Activated CD4-positive, alpha-beta T cell treated with anti-CD3 and anti-CD28 coated beads for 24 hours (primary cell): ENCODE measurements around the gene TRPC4AP.

ENCODE experiments used
- DNase-seq, 2 donors: peaks; one replicate each; pipeline ENCODE4 v3.0.0-alpha.2; 2020; ENCODE audit warnings: low read depth in 2 of 2

TRPC4AP gene

DNA sequence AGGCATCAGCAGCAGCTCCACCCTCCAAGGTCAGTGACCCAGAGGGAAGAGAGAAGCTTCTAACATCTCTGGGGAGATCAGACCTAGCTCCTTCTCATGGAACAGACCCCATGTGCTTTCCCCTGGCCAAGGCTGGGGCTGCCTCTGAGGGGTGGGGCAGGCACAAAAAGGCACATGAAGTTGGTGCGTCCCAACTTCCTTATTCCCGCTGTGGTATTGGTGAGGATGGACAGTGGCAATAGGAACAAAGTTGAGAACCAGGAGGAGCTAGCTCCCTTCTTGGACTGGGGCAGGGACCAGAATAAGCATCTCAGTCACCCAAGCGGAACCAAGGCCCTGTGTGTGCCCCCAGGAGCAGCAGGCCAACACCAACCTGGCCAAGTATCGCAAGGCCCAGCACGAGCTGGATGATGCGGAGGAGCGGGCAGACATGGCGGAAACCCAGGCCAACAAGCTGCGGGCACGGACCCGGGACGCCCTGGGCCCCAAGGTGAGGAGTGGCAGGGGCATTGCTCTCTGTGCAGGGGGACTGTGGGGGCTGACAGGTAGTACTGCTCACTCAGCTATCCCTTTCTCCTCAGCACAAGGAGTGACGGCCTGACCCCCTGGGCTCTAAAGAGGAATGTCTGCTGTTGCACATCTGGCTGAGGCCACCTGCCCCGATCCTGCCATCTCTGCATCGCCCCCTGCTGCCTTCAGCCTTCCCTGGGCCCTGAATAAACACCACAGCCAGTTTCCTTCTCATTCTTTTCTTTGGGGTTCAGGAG, 90.8 kb downstream of the TRPC4AP start:
- no peak for DNase-seq

DNA sequence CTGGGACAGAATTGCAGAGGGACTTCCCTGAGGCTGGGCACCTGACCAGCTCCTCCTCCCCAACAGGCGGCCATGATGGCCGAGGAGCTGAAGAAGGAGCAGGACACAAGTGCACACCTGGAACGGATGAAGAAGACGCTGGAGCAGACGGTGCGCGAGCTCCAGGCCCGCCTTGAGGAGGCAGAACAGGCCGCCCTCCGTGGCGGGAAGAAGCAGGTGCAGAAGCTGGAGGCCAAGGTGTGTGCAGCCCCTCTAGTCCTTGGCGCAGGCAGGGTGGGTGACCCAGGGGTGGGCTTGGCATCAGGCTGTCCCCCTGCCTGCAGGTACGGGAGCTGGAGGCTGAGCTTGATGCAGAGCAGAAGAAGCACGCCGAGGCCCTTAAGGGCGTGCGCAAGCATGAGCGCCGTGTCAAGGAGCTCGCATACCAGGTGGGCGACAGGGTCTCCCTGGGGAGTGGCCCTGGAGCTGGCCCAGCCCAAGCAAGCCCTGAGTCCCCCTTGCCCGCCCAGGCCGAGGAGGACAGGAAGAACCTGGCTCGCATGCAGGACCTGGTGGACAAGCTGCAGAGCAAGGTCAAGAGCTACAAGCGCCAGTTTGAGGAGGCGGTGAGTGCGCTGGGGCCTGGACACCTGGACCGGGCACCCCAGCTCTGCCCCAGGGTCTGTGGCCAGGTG, 91.5 kb downstream of the TRPC4AP start:
- DNase-seq = no peak

DNA sequence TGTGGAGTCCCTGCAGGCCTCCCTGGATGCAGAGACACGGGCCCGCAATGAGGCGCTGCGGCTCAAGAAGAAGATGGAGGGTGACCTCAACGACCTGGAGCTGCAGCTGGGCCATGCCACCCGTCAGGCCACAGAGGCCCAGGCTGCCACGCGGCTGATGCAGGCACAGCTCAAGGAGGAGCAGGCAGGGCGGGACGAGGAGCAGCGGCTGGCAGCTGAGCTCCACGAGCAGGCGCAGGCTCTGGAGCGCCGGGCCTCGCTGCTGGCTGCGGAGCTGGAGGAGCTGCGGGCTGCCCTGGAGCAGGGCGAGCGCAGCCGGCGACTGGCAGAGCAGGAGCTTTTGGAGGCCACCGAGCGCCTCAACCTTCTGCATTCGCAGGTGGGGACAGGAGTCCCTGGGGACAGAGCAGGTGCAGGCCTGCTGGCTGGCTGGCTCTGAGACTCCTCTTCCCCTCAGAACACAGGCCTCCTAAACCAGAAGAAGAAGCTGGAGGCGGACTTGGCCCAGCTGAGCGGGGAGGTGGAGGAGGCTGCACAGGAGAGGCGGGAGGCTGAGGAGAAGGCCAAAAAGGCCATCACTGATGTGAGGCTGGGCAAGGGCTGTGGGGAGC, 92.2 kb downstream of the TRPC4AP start:
- DNase-seq = no peak

DNA sequence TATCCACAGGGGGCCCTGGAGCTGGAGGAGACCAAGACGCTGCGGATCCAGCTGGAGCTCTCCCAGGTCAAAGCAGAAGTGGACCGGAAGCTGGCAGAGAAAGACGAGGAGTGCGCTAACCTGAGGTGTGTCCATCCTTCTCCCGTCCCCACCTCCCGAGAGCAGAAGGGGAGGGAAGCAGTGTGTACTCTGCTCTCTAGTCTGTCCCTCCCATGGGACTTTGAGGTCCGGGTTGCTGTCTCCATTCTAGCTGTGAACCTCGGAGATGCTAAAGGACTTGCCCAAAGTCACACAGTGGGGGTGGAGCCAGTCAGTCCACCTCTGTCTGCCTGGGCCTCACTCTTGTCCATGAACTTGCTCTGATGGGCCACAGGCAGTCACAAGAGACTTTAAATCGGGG, 92.8 kb downstream of the TRPC4AP start:
- DNase-seq = no peak

DNA sequence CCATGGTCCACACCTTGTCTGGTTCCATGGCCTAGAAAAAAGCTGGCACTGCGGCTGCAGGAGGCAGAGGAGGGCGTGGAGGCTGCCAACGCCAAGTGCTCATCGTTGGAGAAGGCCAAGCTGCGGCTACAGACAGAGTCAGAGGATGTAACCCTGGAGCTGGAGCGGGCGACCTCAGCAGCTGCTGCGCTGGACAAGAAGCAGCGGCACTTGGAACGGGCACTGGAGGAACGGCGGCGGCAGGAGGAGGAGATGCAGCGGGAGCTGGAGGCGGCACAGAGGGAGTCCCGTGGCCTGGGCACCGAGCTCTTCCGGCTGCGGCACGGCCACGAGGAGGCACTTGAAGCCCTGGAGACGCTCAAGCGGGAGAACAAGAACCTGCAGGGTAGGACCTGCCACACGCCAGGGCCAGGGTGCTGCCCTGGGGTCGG, 93.6 kb downstream of the TRPC4AP start:
- DNase-seq = no peak

DNA sequence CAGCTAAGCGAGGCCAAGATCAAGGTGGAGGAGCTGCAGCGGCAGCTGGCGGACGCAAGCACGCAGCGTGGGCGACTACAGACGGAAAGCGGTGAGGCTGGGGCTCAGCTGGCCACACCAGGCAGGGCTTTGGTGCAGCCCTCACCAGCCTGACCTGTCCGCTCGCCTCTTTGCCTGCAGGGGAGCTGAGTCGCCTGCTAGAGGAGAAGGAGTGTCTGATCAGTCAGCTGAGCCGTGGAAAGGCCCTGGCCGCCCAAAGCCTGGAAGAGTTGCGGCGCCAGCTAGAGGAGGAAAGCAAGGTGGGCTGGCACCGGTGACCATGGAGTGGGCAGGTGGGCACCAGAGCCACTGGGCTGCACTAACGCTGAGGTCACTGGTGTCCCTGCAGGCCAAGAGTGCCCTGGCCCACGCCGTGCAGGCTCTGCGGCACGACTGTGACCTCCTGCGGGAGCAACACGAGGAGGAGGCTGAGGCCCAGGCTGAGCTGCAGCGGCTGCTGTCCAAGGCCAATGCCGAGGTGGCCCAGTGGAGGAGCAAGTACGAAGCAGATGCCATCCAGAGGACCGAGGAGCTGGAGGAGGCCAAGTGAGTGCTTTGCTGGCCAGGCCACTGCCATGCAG, 94.2 kb downstream of the TRPC4AP start:
- DNase-seq = no peak

DNA sequence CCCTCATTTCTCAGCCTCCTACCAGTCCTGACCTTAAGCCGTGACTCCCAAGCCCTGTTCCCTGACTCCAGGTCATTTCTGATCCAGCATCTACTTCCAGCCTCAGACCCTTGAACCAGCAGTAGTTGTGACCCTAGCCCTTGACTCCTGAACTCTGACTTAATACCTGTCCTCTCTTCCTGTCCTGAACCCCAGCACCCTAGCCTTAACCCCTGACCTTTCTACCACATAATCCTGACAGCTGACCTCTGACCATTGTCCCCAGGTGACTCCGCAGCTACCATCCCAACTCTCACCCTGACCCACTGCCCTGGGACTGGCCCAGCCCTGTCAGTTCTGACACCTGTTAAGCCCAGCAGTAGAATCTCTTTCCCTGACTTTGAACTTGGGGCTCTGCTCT, 94.8 kb downstream of the TRPC4AP start:
- DNase-seq = no peak

DNA sequence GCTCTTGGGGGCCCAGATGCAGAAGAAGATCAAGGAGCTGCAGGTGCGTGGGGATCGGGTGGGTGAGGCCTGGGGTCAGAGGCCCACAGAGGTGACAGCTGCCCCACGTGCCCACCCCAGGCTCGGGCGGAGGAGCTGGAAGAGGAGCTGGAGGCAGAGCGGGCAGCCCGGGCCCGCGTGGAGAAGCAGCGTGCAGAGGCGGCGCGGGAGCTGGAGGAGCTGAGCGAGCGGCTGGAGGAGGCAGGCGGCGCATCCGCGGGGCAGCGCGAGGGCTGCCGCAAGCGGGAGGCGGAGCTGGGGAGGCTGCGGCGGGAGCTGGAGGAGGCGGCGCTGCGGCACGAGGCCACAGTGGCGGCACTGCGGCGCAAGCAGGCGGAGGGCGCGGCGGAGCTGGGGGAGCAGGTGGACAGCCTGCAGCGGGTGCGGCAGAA, 95.5 kb downstream of the TRPC4AP start:
- DNase-seq = no peak

DNA sequence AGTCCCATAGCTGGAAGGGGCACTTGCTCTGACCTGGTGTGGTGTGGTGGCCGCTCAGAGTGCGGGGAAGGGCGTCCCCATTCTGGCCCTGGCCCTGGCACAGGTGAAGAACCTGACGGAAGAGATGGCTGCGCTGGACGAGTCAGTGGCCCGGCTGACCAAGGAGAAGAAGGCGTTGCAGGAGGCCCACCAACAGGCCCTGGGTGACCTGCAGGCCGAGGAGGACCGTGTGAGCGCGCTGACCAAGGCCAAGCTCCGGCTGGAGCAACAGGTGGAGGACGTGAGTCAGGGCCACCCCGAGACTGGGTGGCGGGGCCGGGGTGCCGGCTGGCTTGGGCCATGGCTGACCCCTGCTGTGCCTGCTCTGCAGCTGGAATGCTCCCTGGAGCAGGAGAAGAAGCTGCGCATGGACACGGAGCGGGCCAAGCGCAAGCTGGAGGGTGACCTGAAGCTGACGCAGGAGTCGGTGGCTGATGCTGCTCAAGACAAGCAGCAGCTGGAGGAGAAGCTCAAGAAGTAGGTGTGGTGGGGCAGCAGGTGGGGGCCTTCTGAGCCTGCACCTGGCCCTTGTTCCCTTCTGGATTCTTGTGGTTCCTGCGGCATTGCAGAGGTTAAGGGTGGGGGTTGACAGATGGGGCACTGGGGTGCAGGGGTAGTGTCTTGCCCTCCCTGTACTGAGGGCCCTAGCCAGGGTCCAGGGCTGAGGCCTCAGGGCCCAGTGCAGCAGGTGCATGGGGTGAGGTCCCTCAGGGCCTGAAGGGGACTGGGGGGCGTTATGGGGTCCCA, 96.2 kb downstream of the TRPC4AP start:
- DNase-seq = no peak

DNA sequence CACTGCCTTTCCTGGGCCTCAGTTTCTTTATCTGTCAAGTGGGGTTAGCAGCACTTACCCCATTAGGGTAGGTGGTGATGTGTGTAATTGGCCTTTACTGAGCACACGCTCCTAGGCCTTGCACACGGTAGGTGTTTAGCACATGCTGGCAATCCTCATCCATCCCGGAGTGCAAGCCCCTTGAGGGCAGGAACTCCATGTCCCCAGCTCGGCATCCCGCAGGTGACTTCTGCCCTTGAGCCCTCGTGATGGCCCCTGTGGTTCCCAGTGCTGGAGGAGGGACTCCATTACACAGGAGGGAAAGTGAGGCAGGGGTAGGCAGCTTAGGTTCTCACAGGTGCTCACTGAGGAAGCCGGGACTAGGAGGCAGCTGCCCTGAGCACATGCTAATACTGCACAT, 96.9 kb downstream of the TRPC4AP start:
- DNase-seq = no peak

DNA sequence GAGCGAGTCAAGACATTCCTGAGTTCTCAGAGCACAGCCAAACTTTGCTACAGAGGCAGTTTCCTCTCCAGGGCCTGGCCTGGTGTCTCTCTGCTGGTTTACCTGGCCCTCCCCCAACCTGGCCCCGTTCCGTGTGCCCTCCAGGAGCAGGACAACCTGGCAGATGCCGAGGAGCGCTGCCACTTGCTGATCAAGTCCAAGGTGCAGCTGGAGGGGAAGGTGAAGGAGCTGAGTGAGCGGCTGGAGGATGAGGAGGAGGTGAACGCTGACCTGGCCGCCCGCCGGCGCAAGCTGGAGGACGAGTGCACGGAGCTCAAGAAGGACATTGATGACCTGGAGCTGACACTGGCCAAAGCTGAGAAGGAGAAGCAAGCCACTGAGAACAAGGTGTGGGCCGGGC, 97.4 kb downstream of the TRPC4AP start:
- no peak for DNase-seq

DNA sequence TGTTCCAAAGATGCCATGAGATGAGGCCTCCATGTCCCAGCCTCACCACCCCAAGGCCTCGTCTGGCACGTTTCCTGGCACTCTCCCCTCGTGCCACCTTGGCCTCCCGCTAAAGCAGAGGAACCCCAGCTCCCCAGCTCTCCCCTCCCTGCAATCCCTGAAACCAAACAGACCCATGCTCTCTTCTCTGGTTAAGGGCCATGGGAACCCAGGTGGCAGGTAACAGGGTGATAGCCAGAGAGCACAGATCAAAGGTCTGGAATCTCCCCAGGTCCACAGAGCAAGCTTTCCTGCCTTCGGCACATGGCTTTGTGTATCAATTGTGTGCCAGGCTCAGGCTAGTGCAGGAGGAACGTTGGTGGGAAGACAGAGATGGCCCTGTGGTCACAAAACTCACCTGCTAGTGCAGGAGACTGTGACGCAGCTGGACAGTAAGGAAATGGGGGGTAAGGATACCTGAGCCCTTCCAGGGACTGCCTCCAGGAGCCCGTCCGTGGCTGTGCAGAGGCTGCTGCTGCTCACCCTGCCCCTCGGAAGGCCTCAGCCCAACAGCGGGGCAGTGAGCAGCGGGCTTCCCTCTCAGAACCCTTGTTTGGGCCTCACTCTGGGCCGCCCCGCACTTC, 98.0 kb downstream of the TRPC4AP start:
- no peak for DNase-seq

DNA sequence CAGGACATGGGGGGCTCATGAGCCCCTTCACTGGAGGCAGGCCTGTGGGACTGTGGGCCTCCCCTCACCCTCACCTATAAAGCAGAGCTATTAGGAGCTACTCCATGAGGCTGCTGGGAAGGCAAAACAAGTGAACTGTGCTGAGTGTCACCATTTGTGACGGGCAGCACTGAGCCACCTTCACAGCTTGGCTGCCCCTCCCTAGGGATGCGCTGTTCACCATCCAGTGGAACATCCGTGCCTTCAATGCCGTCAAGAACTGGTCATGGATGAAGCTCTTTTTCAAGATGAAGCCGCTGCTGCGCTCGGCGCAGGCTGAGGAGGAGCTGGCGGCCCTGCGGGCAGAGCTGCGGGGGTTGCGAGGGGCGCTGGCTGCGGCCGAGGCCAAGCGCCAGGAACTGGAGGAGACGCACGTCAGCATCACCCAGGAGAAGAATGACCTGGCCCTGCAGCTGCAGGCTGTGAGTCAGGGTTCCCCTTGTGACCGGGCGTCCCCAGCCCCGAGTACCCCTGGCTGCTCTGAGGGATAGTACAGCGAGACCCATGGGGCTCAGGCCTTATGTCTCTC, 98.6 kb downstream of the TRPC4AP start:
- no peak for DNase-seq

DNA sequence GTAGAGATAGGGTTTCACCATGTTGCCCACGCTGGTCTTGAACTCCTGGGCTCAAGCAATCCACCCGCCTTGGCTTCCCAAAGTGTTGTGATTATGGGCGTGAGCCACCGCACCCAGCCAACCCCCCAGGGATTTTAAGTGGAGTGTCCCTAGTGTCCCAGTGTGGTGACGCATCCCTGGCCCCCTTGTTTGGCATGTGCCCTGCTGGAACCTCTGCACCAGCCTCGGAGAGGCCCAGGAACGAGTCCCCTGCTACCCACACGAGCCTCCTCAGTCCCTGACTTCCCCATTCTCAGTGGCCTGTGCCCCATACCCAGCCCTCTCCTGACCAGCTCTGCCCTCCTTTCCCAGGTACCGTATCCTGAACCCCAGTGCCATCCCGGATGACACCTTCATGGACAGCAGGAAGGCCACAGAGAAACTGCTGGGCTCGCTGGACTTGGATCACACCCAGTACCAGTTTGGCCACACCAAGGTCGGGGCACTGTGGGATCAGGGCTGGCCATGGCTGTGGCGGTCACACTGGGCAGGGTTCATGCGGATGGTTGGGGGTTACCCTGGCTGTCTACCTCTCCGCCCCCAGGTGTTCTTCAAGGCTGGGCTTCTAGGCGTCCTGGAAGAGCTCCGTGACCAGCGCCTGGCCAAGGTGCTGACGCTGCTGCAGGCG, 99.7 kb downstream of the TRPC4AP start:
- DNase-seq = no peak

DNA sequence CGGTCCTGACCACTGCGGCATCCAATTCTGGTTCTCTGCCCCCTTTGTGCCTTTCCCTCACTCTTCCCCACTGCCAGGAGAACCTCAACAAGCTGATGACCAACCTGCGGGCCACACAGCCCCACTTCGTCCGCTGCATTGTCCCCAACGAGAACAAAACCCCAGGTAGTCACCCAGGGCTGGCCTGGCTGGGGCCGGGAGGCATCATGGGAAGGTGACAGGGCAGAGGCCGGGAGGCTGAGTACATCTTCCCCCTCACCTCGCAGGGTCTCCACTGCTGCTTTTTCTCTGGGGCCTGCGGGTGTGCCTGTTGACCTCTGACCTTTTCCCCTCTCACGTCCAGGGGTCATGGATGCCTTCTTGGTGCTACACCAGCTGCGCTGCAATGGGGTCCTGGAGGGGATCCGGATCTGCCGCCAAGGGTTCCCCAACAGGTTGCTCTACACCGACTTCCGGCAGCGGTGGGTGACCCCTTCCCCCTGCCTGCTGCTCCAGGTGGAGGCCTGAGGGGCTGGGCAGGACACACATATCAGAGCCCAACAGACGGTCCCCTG, 101.9 kb downstream of the TRPC4AP start:
- no peak for DNase-seq

DNA sequence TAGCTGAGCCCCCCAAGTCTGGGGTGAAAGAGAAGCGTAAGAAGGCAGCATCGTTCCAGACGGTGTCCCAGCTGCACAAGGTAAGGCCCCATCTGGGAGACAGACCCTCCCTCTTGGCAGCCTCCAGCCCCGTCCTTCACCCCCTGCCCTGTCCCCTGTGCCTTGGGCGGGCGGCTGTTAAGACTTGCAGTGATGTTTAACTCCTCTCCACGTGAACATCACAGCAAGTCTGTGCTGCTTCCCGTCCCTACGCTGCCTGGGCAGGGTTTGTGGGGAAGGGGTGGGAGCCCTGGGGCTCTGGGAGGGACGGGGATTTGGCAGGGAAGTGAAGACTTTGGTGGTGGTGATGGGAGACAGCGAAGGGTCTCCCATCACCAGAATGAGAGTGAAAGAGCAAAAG, 102.4 kb downstream of the TRPC4AP start:
- no peak for DNase-seq

DNA sequence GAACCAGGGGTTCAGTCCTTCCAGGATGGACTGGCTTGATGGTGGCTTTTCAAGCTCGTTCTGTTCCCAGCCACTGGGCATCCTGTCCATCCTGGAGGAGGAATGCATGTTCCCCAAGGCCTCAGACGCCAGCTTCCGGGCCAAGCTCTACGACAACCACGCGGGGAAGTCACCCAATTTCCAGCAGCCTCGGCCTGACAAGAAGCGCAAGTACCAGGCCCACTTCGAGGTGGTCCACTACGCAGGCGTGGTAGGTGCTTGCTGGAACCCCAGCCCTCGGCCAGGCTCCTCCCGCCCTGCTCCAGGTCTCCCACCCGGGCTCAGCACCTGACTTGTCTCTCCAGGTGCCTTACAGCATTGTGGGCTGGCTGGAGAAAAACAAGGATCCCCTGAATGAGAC, 102.9 kb downstream of the TRPC4AP start:
- no peak for DNase-seq

DNA sequence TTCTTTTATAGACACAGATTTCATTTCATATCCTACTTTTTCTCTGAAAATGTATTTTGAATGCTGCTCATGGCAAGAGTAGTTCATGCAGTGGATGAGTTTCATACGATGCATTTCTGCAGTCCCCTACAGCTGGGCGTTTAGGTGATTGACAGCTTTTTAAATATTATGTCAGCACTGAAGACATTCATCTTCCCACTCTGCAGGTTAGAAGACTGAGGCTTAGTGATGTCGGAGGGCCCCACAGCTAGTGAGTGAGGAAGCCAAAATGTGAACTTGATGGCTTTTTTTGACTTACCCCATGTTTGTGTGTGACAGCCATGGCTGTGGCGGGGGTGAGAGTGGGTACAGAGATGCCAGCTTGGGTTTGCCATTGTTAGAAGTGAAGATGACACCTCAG, 103.5 kb downstream of the TRPC4AP start:
- DNase-seq = no peak

DNA sequence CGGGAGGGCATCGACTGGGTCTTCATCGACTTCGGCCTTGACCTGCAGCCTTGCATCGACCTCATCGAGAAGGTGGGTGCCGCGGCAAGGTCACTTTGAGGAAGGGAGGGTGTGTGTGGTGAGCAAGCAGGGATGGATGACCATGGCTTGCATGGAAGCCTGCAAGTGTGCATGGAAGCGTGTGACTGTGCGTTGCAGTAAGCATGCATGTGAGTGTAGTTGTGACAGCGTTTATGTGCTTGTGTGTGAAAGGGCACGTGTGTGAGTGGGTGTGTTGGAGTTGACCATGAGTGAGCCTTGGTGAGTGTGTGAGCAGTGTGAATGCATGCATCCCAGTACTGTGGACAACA, 104.4 kb downstream of the TRPC4AP start:
- DNase-seq = no peak
